HL-60/S4 treated with retinoic acid at 250 ng/mL for 4 days and 3 days (cell line): Measurements from ENCODE around the gene RAB28.

ENCODE experiments used
- in situ Hi-C: fragments of 300-500 bp; cut with MboI; formaldehyde crosslinking; loops from 2 replicates; pipeline ENCODE4 v1.7.0; 2022; ENCODE audit warnings: low sequenced_read_pairs

The RAB28 gene

GRCh38 chr4:13511101-13511500 lies 27.0 kb upstream of the RAB28 start:
- in situ Hi-C loops = no loop called here

GRCh38 chr4:13509442-13509841 lies 25.3 kb upstream of the RAB28 start:
- in situ Hi-C loops = no loop called here

- in situ Hi-C loops = no loop called here
These were observed 20.2 kb upstream of the RAB28 start for GRCh38 chr4:13504374-13504773.

- in situ Hi-C loops = no loop called here
These were observed 14.3 kb upstream of the RAB28 start for GRCh38 chr4:13498469-13498868.

- in situ Hi-C loops = no loop called here
These were observed 12.5 kb upstream of the RAB28 start for GRCh38 chr4:13496605-13497004.

- in situ Hi-C loops = no loop called here
These were observed 11.6 kb upstream of the RAB28 start for GRCh38 chr4:13495753-13496152.

- in situ Hi-C loops = no loop called here
These were observed 9.7 kb upstream of the RAB28 start for GRCh38 chr4:13493793-13494192.

- in situ Hi-C loops = no loop called here
These were observed 8.6 kb upstream of the RAB28 start for GRCh38 chr4:13492747-13493146.

GRCh38 chr4:13484749-13485221 lies 645 bp upstream of the RAB28 start:
- in situ Hi-C loops = no loop called here

- in situ Hi-C loops = no loop called here
These were observed 395 bp downstream of the RAB28 start for GRCh38 chr4:13483768-13484121.

GRCh38 chr4:13483136-13483767 lies 888 bp downstream of the RAB28 start:
- in situ Hi-C loops = no loop called here

GRCh38 chr4:13481569-13481968 lies 2.6 kb downstream of the RAB28 start:
- in situ Hi-C loops = no loop called here

- in situ Hi-C loops = no loop called here
These were observed 5.4 kb downstream of the RAB28 start for GRCh38 chr4:13478707-13479106.

- in situ Hi-C loops = no loop called here
These were observed 6.0 kb downstream of the RAB28 start for GRCh38 chr4:13478131-13478530.

- in situ Hi-C loops = no loop called here
These were observed 7.2 kb downstream of the RAB28 start for GRCh38 chr4:13476915-13477314.

GRCh38 chr4:13476152-13476551 lies 8.0 kb downstream of the RAB28 start:
- in situ Hi-C loops = no loop called here

- in situ Hi-C loops = no loop called here
These were observed 12.7 kb downstream of the RAB28 start for GRCh38 chr4:13471400-13471799.

- in situ Hi-C loops = no loop called here
These were observed 13.8 kb downstream of the RAB28 start for GRCh38 chr4:13470379-13470778.

- in situ Hi-C loops = no loop called here
These were observed 19.2 kb downstream of the RAB28 start for GRCh38 chr4:13464973-13465372.

GRCh38 chr4:13464543-13464942 lies 19.6 kb downstream of the RAB28 start:
- in situ Hi-C loops = no loop called here

GRCh38 chr4:13461191-13461905 lies 22.8 kb downstream of the RAB28 start:
- in situ Hi-C loops = no loop called here

- in situ Hi-C loops = no loop called here
These were observed 28.7 kb downstream of the RAB28 start for GRCh38 chr4:13455411-13455810.

- in situ Hi-C loops = no loop called here
These were observed 29.4 kb downstream of the RAB28 start for GRCh38 chr4:13454786-13455185.
